ENCODE data around the gene ATP8B3. TPM values are rescaled to one million over a fixed set of nuclear protein-coding genes. Genes with fewer than 3 reads are reported as not detected.

ATP8B3 gene
- total and polyA plus RNA-seq, 7 donors: 0.06 to 0.30 (median 0.17) TPM; not detected in 1

- intact Hi-C loops (cut with DNase I): no loop called here
- H3K36me3 ChIP-seq (ENCODE audit: insufficient read depth in 1 of 2, low read depth in 1 of 2): no peaks in the 10 kb centered on the region
These were observed 68.9 kb downstream of the ATP8B3 start for GRCh38 chr19:1742989-1743696.

GRCh38 chr19:1739960-1740629, 72.0 kb downstream of the ATP8B3 start:
- 86 to 90% (median 88%) methylated on average over 11 of the region's 11 CpGs for WGBS, 3 donors
- Histone ChIP-seq H3K4me1 (no peaks in the 10 kb centered on the region), H3K27ac (no peak overlapping the region), H3K27me3 (ENCODE audit: insufficient read depth in 3 of 3, low read length in 2 of 3) (peaks cover 0 to 67% (median 29%) of the 10 kb centered on the region in 3 donors), H3K36me3 (ENCODE audit: insufficient read depth in 1 of 2, low read depth in 1 of 2) (no peaks in the 10 kb centered on the region), H3K9me3 (no peaks in the 10 kb centered on the region), H3K4me3 (no peak overlapping the region)
- intact Hi-C loops (cut with DNase I): no loop called here
- no peak for ATAC-seq
- no peak for DNase-seq
- TF ChIP-seq CTCF (IDR thresholded peaks at IDR 0.05): no peak

More at GRCh38 chr19:1742989-1743696, 68.9 kb downstream of the ATP8B3 start:
- TF ChIP-seq CTCF (IDR thresholded peaks at IDR 0.05): no peak
- Histone ChIP-seq H3K27me3 (ENCODE audit: insufficient read depth in 3 of 3, low read length in 2 of 3) (peaks cover 0 to 62% (median 40%) of the 10 kb centered on the region in 3 donors), H3K27ac (no peak overlapping the region), H3K9me3 (no peaks in the 10 kb centered on the region), H3K4me1 (no peaks in the 10 kb centered on the region), H3K4me3 (no peak overlapping the region)
- DNase-seq (no peak), ATAC-seq (no peak)
- 72 to 79% (median 74%) methylated on average over 33 to 34 of the region's 34 CpGs for WGBS, 3 donors

GRCh38 chr19:1736927-1737326, 75.1 kb downstream of the ATP8B3 start:
- Histone ChIP-seq H3K27me3 (ENCODE audit: insufficient read depth in 3 of 3, low read length in 2 of 3) (peaks cover 0 to 71% (median 33%) of the 10 kb centered on the region in 3 donors), H3K4me1 (no peaks in the 10 kb centered on the region), H3K4me3 (no peak overlapping the region), H3K36me3 (ENCODE audit: insufficient read depth in 1 of 2, low read depth in 1 of 2) (no peaks in the 10 kb centered on the region), H3K27ac (no peak overlapping the region), H3K9me3 (no peaks in the 10 kb centered on the region)
- TF ChIP-seq CTCF (IDR thresholded peaks at IDR 0.05): no peak
- ATAC-seq (no peak), DNase-seq (no peak)
- WGBS, 3 donors: 30 to 35% (median 30%) methylated on average over 22 of the region's 22 CpGs
- intact Hi-C loops (cut with DNase I): no loop called here

- intact Hi-C loops (cut with DNase I): no loop called here
These were observed 75.8 kb downstream of the ATP8B3 start for GRCh38 chr19:1736280-1736679.

More at GRCh38 chr19:1736280-1736679, 75.8 kb downstream of the ATP8B3 start:
- WGBS, 3 donors: 33 to 63% (median 49%) methylated on average over 3 of the region's 3 CpGs
- Histone ChIP-seq H3K4me3 (no peak overlapping the region), H3K9me3 (no peaks in the 10 kb centered on the region), H3K27me3 (ENCODE audit: insufficient read depth in 3 of 3, low read length in 2 of 3) (peaks cover 0 to 73% (median 30%) of the 10 kb centered on the region in 3 donors), H3K27ac (no peak overlapping the region), H3K4me1 (no peaks in the 10 kb centered on the region), H3K36me3 (ENCODE audit: insufficient read depth in 1 of 2, low read depth in 1 of 2) (no peaks in the 10 kb centered on the region)
- no peak for ATAC-seq
- no peak for DNase-seq
- TF ChIP-seq CTCF (IDR thresholded peaks at IDR 0.05): no peak
